Bronchial epithelial cell (primary cell): ENCODE measurements around the gene NR0B2. TPM values are rescaled to one million over a fixed set of nuclear protein-coding genes. Genes with fewer than 3 reads are reported as not detected.
"Not testable (repeated sequence)": the region's sequence is repeated elsewhere in the genome, so short reads cannot be mapped to it uniquely, and the experiment has no call there.

Experiments used
- DNase-seq: peaks from one replicate; pipeline ENCODE4 v3.0.0-alpha.2; 2010; ENCODE audit warnings: low read depth
- FAIRE-seq: peaks from 2 replicates; lab custom pipeline; 2011; peaks lifted over from hg19 to GRCh38; lab: Jason Lieb, UNC
- H3K27me3 ChIP-seq: 2 replicates; pipeline ENCODE4 v1.5.1; 2011; ENCODE audit warnings: low read length; ENCODE audit not compliant: control insufficient read depth, insufficient read depth
- H3K36me3 ChIP-seq: 2 replicates; pipeline ENCODE4 v1.5.1; 2011; ENCODE audit warnings: low read length; ENCODE audit not compliant: control insufficient read depth, insufficient read depth
- H3K4me3 ChIP-seq: 2 replicates; pipeline ENCODE4 v1.5.1; 2011; ENCODE audit warnings: mild to moderate bottlenecking, low read depth, low read length, control low read depth
- total RNA-seq: library from RNA; depleted of rRNA; stranded (reverse); fragments of >200 nt; gene quantifications from 2 replicates; pipeline ENCODE4 v1.2.1, GENCODE V29; 2014
- TF ChIP-seq, protein P1 (sequence below): IDR thresholded peaks from 2 replicates; pipeline ENCODE4 v1.5.1; 2011; ENCODE audit warnings: mild to moderate bottlenecking, moderate library complexity, low read length, control low read depth, inconsistent platforms; ENCODE audit not compliant: insufficient read depth, severe bottlenecking

Gene NR0B2
- total RNA-seq, 1 donor from 2014 or later: not detected

DNA sequence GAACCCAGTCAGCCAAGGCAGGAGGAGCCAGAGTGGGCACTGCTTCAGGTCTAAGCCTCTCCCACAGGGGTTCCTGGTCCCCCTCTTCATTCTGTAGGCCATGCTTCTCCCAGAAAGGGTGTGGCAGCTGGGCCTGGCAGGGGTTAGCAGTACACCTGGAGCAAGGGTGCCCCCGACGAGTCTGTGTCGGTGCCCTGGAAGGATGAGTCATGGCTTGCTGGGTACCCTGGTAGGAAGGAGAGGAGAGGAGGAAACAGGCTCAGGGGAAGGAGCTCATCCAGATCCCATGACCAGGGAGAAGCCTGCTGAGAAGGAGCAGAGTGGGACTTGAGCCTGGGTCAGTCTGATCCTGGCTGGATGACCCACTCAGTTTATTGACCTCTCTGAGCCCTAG lies 36.1 kb upstream of the NR0B2 start:
- H3K27me3 ChIP-seq: no peaks in the 10 kb centered on the region
- no peak for FAIRE-seq

DNA sequence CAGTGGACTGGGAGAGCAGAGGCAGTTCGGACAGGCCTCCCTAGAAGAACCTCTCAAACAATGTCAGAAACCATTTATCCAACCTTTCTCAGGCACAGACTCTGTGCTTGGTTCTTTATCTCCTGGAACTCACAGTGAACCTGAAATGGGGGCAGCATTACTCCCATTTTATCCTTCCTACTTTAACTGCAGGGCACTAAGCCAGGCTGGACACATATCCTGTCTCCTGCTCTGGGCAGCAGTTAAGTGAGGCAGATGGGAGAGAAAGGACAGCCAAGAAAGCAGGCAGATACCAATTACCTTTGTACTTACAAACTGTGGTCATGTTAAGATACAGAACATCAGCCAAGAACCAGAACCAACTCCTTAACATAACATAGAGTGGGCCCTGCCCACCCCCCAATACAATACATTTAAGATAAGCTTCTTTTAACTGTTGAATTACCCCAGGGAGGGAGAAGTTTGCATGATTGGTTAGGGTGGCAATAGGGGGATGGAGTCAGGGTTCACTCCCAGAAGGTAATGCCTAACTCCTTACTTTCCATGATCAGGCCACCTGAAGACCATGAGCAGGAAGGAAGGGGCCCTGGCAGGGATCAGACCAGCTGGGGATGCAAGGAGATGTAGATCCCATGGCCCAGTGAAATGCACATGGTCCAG lies 35.6 kb upstream of the NR0B2 start:
- FAIRE-seq (peak; percentile 64), DNase-seq (no peak)
- no peak overlapping the region for H3K4me3 ChIP-seq
- H3K27me3 ChIP-seq: no peaks in the 10 kb centered on the region
- H3K36me3 ChIP-seq: peaks cover 29% of the 10 kb centered on the region
- TF ChIP-seq, protein P1, sequence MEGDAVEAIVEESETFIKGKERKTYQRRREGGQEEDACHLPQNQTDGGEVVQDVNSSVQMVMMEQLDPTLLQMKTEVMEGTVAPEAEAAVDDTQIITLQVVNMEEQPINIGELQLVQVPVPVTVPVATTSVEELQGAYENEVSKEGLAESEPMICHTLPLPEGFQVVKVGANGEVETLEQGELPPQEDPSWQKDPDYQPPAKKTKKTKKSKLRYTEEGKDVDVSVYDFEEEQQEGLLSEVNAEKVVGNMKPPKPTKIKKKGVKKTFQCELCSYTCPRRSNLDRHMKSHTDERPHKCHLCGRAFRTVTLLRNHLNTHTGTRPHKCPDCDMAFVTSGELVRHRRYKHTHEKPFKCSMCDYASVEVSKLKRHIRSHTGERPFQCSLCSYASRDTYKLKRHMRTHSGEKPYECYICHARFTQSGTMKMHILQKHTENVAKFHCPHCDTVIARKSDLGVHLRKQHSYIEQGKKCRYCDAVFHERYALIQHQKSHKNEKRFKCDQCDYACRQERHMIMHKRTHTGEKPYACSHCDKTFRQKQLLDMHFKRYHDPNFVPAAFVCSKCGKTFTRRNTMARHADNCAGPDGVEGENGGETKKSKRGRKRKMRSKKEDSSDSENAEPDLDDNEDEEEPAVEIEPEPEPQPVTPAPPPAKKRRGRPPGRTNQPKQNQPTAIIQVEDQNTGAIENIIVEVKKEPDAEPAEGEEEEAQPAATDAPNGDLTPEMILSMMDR: no peak

More for the DNA sequence above, 36.1 kb upstream of the NR0B2 start:
- peak; percentile 26 for DNase-seq
- TF ChIP-seq, protein P1: no peak
- Histone ChIP-seq H3K4me3 (no peak overlapping the region), H3K36me3 (peaks cover 29% of the 10 kb centered on the region)

DNA sequence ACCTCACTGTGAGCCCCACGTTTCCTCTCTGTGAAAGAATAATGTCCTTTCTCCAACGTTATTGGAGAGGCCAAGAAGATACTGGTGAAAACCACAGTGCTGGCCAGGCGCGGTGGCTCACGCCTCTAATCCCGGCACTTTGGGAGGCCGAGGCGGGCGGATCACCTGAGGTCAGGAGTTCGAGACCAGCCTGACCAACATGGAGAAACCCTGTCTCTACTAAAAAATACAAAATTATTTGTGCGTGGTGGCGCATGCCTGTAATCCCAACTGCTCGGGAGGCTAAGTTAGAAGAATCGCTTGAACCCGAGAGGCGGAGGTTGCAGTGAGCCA lies 34.9 kb upstream of the NR0B2 start:
- not testable (repeated sequence) for H3K4me3 ChIP-seq, DNase-seq, H3K27me3 ChIP-seq, FAIRE-seq
- peaks cover 32% of the 10 kb centered on the region for H3K36me3 ChIP-seq

DNA sequence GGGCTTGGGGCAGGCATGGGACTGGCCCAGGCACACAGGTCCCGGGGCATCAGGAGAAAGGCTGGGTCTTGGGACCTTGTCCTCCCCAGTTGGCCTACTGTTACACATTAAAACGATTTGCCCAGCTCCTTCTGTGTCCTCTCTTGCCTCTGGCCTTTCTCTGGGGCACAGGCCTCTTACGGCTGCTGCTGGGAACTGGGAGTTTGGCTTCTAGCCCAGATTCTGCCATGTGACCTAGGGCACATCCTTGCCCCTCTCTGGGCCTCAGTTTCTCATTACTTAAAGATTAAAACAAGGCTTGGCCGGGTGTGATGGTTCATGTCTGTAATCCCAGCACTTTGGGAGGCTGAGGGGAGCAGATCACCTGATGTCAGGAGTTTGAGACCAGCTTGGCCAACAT lies 32.5 kb upstream of the NR0B2 start:
- DNase-seq: no peak
- H3K4me3 ChIP-seq: no peak overlapping the region
- FAIRE-seq: no peak
- H3K27me3 ChIP-seq: no peaks in the 10 kb centered on the region
- TF ChIP-seq, protein P1: no peak
- H3K36me3 ChIP-seq: peaks cover 36% of the 10 kb centered on the region

DNA sequence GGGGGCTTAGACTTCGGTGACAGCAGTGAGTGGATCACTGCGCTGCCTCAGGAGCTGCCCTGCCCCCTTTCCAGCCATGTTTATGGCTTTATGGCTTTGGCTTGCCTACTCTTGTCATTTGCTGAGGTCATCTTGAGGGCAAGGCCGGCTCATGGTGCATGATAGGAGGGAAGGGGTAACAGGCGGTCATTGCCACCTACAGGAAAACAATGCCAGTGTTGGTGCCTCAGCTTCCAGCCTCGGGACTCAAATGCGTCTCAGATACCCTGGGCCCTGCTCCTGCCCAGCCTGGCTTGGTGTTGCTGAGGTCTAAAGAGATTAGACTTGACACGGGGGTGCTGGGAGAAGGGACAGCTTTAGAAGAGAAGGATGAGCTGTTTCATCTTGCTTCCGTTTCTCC lies 32.0 kb upstream of the NR0B2 start:
- Histone ChIP-seq H3K27me3 (no peaks in the 10 kb centered on the region), H3K36me3 (peaks cover 32% of the 10 kb centered on the region), H3K4me3 (no peak overlapping the region)
- no peak for DNase-seq
- TF ChIP-seq, protein P1: no peak
- peak; percentile 18 for FAIRE-seq

DNA sequence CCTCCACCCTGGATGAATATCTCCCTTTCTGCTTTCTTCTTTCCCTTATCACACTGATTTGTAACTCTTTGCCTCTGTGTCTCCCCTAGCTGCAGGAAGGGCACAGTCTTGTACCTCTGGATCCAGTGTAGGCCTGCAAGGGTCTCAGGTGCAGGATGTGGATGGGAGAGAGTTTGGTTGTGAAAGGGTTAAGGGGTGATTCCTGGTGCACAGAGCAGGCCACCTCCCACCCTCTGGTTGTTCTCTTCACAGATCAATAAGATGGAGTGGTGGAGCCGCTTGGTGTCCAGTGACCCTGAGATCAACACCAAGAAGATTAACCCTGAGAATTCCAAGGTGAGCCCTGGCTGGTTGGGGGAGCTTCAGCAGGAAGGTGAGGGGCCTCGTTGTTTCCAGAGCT lies 31.4 kb upstream of the NR0B2 start:
- H3K36me3 ChIP-seq: peaks cover 29% of the 10 kb centered on the region
- no peak overlapping the region for H3K4me3 ChIP-seq
- TF ChIP-seq, protein P1: no peak
- FAIRE-seq (peak; percentile 36), DNase-seq (no peak)
- H3K27me3 ChIP-seq: no peaks in the 10 kb centered on the region
